HS-5 (cell line): ENCODE data around the gene AP1S3.
"Not testable (repeated sequence)": the region's sequence is repeated elsewhere in the genome, so short reads cannot be mapped to it uniquely, and the experiment has no call there.

Experiments
- DNase-seq: peaks from one replicate; pipeline ENCODE4 v3.0.0-alpha.2; 2012; ENCODE audit warnings: low read depth

The AP1S3 gene

DNA sequence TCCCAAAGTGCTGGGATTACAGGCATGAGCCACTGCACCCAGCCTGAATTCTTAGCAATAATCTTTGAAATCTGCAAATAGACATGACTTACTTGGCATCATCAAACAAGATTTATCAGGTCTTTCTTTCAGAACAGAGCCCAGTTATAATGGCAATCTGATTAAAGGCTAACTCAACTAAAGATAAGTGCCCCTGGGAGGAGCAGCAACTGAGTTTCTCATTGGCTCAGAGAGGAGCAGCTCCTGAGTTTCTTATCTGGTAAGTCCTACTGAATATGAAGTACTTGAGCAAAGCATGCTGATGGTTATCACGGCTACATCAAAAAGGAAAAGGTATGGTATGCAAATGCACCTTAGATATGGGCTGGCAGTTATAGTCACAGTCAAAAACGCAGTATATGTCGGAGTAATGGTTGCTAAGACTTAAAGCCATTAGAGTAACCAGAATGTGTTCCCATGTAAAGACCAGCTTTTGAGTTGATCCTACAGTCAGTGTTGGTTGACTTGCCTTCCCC is 15.0 kb upstream of the AP1S3 start:
- DNase-seq, result no peak

DNA sequence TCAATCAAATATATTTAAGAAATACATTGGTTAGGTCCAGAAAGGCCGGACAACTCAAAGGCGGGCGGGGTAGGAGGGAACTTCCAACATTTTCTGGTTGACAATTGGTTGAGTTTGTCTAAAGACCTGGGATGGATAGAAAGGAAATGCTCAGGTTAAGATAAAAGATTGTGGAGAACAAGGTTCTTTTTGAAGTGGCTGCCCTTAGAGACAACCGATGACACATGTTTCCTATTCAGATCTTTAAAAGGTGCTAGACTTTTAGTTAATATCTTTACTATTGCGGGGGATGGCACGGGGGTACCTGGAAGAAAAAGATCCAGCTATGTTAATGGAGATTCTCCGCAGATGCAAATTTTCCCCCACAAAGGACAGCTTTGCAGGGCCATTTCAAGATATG is 10.0 kb upstream of the AP1S3 start:
- no peak for DNase-seq

DNA sequence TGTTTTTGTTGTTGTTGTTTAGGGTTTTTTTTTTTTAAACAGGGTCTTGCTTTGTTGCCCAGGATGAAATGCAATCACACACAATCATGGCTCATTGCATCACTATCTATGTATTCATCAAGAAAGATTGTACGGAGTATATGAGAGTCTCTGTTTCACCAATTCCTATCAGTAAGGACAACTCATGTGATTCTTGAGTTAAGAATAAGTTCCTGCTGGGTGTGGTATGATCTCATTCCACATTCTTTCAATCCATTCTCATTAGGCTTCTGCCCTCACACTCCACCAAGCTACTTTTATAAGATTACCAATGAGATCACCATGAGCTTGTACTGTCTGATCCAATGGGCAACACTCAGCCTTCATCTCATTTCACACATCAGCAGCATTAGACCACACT is 9.1 kb upstream of the AP1S3 start:
- peak; percentile 93 for DNase-seq

DNA sequence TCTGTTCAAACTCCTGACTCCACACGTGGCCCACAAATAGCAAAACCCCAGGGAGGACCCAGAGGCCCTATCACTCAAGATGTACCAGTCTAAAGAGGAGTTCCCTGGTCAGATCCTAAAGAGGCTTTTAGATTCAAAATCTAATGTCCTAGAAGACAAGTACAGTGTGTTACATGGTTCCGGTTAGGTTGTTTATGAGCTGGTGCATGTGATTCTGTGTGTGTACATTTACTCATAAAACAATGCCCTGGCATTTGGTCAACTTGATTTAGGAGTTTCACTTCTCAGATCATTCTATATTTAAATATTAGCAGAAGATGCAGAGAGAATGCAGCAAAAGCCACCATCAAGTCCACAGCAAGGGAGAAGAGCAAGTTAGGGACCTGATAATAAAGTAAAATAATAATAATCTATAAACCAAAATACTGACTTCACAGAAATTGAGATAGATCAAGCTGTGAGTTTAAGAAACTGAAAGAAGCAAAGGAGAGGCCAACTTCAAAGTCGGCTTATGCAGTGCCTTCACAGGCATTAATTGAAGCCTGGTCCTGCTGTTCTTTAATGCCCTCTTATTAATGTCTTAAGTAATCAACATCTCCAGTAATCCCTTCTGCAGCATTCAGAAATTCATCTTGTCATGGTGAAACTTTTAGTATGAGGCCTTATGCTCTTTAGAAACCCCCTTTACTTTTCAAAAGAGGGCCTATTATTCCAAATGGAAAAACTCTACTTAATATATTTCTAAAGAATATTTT is 4.2 kb upstream of the AP1S3 start:
- no peak for DNase-seq

DNA sequence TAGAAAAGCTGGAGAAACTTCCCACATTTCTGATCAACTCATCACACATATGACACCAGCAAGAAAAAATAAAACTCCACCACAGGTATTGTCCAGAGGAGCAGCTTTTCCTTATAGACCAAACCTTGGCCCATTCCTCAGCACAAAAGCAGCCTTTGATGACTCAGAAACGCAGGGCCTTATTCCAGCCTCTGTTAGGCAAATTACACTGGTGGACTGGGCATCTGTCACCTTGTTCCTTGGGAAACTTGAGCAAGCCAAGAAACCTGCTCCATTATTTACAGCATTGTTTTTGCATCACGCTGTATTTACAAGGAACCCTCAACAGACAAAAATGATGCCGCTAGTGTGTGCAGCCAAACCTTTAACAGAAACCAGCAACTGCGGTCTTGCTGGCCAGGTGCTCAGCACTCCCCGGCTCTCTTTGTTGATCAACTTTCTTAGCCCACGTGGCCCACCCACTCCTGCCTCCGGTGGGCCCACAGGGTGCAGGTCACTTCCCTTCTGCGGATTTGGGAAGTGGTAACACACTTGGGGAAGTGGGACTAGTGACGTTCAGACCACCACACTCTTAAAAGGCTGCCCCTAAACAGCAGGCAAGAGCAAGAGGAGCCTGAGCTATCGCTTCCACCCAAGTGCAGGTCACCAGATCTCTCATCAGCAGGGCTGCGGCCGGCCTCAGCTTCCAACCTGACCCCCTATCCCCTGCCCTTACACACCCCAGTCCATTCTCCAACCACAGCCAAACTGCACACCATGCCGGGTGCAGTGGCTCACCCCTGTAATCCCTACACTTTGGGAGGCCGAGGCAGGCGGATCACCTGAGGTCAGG is 1.5 kb downstream of the AP1S3 start:
- no peak for DNase-seq

DNA sequence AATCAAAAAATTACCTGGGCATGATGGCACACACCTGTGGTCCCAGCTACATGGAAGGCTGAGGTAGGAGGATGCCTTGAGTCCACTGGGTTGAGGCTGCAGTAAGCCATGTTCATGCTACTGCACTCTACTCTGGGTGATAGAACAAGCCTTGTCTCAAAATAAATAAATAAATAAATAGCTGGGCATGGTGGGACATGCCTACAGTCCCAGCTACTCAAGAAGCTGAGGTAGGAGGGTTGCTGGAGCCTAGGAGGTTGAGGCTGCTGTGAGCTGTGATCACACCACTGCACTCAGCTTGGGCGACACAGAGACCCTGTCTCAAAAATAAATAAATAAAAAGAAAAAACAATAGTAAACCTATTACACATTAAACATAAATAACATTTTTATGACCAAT is 3.0 kb downstream of the AP1S3 start:
- DNase-seq, result no peak

DNA sequence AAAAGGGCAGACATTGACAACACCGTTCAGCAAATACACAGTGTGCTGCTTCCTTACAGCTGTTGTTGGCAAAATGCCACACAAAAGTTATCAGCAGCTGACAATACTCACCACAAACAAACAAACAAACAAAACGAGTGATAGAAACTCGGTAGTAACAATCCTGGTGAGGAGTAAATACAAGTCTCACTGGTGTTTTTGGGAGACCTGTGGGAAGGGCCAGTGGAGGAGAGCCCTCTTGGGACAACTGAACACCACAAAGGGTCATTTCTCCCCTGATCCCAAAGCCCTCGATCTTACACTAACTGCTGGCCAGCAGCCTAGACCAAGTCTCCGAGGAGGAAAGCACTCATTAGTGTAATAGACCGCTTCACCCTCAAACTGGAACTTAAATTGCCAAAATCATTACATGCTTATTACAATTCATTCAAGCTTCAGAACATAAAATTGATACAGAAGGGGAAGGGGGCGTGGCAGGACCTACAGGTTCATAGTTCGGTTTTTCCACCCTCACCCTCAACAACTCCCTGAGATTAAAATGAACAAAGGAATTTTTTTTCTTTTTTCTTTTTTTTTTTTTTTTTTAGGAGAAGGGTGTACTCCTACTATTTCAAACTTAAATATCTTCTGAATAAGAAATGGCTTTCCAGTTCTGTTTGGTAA is 5.0 kb downstream of the AP1S3 start:
- DNase-seq, result no peak

DNA sequence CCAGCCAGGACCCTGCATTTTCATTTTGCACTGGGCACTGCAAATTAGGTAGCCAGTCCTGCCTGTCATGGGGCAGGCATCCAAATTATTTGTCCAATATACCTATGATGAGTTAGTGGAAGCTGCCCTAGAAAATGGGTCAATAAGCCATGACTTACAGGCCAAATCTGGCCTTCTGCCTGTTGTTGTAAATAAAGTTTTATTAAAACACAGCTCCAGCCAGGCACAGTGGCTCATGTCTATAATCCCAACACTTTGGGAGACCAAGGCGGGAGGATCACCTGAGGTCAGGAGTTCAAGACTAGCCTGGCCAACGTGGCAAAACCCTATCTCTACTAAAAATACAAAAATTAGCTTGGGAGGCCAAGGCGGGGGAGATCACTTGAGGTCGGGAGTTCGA is 8.3 kb downstream of the AP1S3 start:
- DNase-seq, result no peak

DNA sequence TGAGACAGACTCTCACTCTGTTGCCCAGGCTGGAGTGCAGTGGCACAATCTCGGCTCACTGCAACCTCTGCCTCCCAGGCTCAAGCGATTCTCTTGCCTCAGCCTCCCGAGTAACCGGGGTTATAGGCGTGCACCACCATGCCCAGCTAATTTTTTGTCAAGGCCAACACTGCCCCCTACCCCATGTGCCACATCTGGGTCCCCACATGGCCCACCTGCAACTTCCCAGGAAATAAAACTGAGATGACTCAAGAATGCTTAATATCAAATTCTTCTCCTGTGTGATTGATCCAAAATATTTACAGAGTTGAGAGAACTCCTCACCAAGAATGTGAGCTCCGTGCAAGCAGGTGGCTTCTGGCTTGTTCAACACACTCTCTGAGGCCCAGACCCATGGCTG is 9.1 kb downstream of the AP1S3 start:
- DNase-seq, result no peak

DNA sequence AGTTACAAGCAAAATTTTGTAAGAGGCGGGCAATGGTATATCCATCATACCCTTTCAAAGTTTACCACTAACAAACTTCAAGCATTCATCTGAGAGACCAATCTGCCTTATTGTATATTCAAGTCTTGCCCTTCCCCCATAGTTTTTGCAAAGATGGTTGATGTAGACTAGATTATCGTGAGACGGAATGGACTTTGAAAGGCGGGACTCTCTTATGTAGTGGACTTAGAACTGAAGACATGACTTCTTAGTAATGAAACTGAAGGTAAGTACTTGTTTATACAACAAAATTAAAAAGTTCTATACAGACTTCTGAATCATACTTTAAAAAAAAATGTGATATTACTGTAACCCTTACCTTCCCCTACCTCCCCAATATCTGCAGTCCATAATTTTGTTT is 10.4 kb downstream of the AP1S3 start:
- DNase-seq, result no peak

DNA sequence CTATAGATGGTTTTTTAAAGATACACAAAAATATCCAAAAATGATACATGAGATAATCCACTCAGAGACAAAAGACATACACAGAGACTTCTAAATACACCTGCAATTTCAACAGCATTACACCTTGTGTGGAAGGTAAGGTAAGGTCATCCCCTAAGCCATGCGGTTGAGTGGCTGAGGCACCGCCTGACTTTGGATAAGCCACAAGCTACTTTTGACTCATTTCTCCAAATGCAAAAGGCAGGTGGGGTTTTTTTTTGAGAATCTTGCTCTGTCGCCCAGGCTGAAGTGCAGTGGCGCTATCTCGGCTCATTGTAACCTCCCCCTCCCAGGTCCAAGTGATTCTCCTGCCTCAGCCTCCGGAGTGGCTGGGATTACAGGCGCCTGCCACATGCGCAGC is 13.1 kb downstream of the AP1S3 start:
- no peak for DNase-seq

DNA sequence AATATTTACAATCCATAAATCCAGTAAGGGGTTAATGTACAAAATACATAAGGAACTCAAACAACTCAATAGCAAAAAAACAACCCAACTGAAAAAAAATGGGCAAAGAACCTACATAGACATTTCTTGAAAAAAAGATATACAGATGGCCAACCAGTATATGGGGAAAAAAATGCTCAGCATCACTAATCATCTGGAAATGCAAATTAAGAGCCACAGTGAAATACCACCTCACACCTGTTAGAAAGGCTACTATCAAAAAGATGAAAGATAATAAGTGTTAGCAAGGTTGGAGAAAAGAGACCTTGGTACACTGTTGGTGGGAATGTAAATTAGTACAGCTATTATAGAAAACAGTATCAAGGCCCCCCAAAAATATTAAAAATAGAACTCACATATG is 14.6 kb downstream of the AP1S3 start:
- DNase-seq, result no peak

DNA sequence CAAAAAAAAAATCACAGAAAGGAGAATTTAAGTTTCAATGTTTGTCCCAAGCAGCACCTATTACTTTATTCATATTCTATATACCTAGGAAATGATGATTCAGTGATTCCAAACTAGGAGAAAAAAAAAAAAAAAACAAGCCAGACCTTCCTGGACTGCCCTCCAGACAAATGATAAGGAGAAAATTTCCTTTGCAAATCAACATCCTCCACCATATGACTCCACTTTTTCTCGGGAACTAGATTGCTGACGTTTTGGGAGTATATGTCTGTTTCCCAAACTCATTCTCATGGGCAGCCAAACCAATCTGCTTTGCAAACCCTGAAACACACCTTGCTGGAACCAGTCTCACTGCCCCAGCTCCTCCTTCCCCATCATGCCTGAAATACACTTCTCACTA is 16.8 kb downstream of the AP1S3 start:
- DNase-seq, result no peak

DNA sequence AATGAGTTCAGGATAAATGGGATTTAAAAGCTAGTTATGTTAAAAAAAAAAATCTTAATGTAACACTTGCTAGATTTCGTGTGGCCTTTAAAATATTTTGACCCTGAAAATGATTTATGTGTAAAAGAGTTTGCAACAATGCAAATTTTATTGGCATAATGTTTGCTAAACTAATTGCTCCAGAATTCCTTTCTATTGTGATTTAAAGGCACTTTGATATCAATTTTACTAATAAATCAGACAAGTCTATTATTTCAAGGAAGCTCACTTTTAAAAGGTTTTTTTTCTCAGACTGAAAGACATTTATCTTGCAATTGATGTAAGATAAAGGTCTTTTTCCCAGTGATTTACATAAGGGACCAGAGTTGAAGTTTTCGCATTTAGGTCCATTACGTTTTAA is 17.5 kb downstream of the AP1S3 start:
- no peak for DNase-seq

DNA sequence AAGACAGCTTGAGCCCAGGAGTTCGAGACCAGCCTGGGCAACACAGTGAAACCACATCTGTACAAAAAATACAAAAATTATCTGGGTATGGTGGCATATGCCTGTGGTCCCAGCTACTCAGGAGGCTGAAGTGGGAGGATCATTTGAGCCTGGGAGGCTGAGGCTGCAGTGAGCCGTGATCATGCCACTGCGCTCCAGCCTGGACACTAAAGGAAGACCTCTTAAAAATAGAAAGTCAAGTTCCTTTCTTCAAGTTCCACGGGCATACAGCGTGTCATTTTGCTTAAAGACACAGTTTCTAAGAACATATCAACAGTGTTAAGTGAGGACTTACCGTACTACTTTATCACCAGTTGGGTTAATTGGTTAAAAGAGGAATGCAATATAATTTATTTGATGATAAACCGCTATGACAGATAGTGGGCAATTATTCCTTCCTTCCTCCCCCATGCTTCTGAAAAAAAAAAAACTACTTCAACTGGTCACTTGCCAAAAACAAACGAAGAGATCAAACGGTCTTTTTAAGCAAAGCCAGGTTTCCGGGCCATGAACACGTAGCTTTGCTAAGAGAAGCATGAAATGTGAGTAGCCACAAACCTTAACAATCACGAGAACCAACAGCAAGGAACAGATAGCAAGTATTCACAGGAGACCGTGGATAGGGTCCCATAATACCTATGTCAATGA is 21.4 kb downstream of the AP1S3 start:
- no peak for DNase-seq

DNA sequence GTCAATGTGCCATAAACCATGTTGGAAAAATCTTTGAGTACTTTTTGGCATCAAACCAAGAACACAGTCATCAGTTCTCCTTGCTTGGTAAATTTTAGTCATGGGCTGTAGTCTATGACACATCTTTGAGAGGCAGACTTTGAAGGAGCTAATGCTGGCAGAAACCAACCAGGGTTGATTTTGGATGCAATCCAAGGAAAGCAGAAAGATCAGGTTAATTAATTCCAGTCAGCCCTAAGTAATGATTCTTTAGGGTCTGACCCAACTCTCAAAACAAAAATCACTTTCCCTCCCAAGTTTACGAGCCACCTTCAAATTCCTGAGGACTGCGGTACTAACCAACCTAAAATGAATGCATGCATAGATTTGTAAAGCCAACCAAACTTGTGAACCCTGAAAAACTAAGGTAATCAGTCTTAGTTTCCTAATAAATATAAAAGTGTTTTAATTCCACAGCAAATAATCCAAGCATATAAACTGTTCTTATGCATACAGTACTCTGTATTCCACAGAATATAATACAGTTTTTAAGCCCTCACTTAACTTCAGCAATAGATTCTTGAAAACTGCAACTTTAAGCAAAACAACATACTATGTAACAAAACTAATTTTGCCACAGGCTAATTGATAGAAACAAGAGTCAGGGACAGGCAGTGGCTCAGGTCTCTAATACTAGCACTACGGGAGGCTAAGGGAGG is 22.0 kb downstream of the AP1S3 start:
- peak; percentile 98 for DNase-seq

DNA sequence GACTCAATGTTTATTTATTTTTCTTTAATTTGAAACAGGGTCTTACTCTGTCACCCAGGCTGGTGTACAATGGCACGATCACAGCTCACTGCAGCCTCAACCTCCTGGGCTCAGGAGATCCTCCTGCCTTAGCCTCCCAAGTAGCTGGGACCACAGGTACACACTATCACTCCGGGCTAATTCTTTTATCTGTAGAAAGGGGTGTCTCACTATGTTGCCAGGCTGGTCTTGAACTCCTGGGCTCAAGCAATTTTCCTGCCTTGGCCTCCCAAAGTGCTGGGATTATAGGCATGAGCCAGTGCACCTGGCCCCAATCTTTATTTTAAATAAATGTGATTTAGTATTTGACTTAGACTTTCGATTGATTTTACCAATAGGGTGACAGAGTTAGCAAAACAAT is 22.6 kb downstream of the AP1S3 start:
- not testable (repeated sequence) for DNase-seq

DNA sequence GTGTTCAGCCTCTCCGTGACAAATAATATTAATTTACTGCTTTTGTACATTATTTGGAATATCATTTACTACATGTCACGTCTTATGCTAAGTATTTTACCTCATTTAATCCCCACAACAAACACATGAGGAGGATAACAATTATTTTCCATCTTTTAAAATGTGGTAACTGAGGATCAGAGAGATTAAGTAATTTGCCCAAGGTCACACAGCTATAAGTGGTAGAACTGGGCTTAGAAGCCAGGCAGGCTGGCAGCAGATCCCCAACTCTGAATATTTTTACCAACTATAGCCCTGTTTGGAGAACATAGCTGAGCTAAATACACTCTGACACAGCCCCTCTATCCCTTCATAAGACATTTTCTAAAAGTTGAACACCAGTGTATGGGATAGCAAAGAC is 24.1 kb downstream of the AP1S3 start:
- no peak for DNase-seq

DNA sequence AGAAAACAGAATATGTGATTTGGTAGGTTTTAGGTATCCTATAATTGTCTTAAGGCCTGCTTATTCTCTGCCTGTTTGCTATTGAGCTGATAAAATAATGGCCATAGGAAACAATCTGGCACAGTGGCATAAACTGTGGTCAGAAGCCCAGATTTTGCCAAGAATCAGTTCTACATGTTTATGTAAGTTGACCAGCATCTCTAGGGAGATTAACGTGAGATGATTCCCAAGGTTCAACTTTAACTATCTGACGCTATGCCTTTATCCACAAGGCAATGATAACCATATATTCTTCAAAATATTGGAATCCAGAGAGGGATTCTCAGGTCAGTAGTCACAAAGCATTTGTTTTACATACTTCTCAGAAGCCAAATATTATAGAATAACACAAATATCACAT is 25.6 kb downstream of the AP1S3 start:
- no peak for DNase-seq

DNA sequence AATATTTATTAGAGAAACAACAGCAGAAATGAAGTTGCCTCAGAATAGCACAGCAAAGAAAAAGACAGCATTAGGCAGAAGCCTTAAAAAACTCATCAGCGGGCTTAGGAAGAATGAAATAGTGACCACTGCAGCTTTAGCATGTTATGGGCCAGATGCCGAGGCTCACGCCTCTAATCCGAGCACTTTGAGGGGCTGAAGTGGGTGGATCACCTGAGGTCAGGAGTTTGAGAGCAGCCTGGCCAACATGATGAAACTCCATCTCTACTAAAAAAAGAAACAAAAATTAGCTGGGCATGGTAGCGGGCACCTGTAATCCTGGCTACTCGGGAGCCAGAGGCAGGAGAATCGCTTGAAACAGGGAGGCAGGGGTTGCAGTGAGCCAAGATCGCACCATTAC is 32.4 kb downstream of the AP1S3 start:
- no peak for DNase-seq

DNA sequence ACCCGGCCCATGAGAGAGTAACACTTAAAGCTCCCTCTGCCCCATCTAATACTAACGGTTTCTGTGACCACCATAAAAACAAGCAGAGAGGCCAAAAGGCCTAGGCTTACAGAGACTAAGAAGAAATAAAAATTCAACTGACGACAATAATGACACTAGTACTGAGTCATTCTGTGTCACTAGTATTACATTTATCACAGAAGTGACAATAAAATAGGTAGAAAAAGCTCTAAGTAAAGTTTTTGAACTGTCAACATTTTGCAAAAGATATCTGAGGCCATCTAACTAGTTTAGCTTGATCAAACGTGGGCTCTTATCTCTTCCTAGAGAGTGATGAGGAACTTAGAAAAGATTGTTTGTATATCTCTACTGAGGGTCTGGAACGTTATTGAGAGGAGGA is 35.6 kb downstream of the AP1S3 start:
- DNase-seq, result no peak

DNA sequence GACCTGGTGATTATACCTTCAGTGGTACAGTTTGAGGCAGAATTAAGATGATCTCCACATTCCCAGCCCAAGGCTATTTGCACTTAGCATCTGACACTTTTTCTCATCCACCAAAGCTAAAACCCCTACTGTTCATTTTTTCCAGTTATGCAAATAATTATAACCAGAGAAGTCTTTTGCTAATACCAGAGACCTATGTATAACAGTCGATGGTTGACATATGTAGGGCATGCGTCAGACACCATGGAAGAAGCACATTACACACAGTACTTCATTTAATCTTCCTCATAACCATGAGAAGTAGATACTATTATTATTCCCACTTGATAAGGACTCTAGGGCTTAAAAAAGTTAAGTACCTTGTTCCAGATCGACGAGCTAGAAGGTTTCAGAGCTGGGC is 36.5 kb downstream of the AP1S3 start:
- DNase-seq, result no peak
